HG03135 (cell line): Measurements from ENCODE around the gene TBX20.
"Not testable (repeated sequence)": the region's sequence is repeated elsewhere in the genome, so short reads cannot be mapped to it uniquely, and the experiment has no call there.

Source experiments
- ATAC-seq: cut with Tn5 transposase; IDR thresholded peaks from one replicate; pipeline ENCODE4 v1.9.1; 2021; ENCODE audit warnings: mild to moderate bottlenecking, moderate library complexity; ENCODE audit not compliant: unreplicated experiment

Gene TBX20

GRCh38 chr7:35172131-35172530 is 81.8 kb downstream of the TBX20 start:
- ATAC-seq = not testable (repeated sequence)

GRCh38 chr7:35167658-35168057 is 86.2 kb downstream of the TBX20 start:
- not testable (repeated sequence) for ATAC-seq

- ATAC-seq = not testable (repeated sequence)
These were observed 86.7 kb downstream of the TBX20 start for GRCh38 chr7:35167158-35167557.

- ATAC-seq = not testable (repeated sequence)
These were observed 92.7 kb downstream of the TBX20 start for GRCh38 chr7:35161059-35161740.
